Transverse colon (tissue), 4 donors: ENCODE data around the gene ZDHHC3.

ENCODE experiments used
- EP300 ChIP-seq: sonication (generic); formaldehyde crosslinking; IDR thresholded peaks from one replicate; pipeline ENCODE4 v1.6.1; 2017; ENCODE audit warnings: antibody characterized with exemption, low read depth
- POLR2AphosphoS5 ChIP-seq, 3 donors: sonication (generic); formaldehyde crosslinking; IDR thresholded peaks; one replicate each; pipeline ENCODE4 v1.6.1; 2016; ENCODE audit warnings: antibody characterized with exemption in 3 of 3
- TF ChIP-seq, protein P1 (sequence below), 5 experiments: fragments of 200-600 bp in 3 of 5; fragments of 450-650 bp in 2 of 5; sonication (generic) in 3 of 5; IDR thresholded peaks; 1 replicate in 2 of 5; 2 replicates in 3 of 5; pipeline ENCODE4 v1.5.1; 2016 to 2017; ENCODE audit warnings: antibody characterized with exemption in 5 of 5, inconsistent platforms in 3 of 5, mild to moderate bottlenecking in 2 of 5, moderate library complexity in 1 of 5

DNA sequence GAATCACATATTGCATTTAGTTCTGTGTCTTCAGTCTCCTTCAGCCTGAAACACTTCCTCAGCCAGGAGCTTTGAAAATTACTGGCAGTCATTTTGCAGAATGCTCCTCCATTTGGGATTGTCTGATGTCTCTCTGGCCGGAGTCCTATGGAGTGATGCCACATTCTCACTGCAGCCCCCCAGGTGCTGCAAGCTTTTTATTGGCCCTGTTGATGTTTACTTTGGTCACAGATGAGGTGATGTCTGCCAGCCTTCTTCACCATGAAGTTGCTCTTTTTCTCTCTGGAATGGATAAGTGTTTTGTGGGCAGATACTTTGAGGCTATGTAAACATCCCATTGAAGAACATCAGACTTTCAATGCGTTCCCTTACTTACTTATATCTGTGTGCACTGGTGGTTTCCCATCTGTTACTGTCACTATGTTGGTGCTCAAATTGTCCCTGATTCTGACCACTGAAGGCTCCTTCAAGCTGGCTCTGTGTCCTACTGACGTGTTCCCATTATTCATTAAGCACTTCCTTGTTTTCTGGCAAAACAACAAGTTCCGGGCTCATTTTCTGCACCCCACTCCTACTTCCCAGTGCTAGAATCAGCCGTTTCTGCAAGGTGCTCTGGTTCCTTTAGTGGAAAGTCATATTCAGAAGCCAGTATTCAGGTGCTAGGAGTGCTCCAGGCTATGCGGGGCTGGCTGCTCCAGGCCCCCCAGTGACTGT lies 48.7 kb upstream of the ZDHHC3 start:
- TF ChIP-seq, protein P1, sequence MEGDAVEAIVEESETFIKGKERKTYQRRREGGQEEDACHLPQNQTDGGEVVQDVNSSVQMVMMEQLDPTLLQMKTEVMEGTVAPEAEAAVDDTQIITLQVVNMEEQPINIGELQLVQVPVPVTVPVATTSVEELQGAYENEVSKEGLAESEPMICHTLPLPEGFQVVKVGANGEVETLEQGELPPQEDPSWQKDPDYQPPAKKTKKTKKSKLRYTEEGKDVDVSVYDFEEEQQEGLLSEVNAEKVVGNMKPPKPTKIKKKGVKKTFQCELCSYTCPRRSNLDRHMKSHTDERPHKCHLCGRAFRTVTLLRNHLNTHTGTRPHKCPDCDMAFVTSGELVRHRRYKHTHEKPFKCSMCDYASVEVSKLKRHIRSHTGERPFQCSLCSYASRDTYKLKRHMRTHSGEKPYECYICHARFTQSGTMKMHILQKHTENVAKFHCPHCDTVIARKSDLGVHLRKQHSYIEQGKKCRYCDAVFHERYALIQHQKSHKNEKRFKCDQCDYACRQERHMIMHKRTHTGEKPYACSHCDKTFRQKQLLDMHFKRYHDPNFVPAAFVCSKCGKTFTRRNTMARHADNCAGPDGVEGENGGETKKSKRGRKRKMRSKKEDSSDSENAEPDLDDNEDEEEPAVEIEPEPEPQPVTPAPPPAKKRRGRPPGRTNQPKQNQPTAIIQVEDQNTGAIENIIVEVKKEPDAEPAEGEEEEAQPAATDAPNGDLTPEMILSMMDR (IDR thresholded peaks at IDR 0.05) = no peak
- TF ChIP-seq EP300 = no peak
- no peak for TF ChIP-seq POLR2AphosphoS5 (IDR thresholded peaks at IDR 0.05)
